WTC11 (cell line): ENCODE data around the gene PCGF3. TPM values are rescaled to one million over a fixed set of nuclear protein-coding genes. Genes with fewer than 3 reads are reported as not detected.

Experiments used
- ATAC-seq: fragments of 200-7000 bp; cut with Tn5 transposase; 2 replicates; pipeline ENCODE4 v1.10.0; 2021; ENCODE audit warnings: mild to moderate bottlenecking, moderate library complexity
- CTCF ChIA-PET: fragments of 300-600 bp; sonication (Branson Sonifier 250); formaldehyde crosslinking; loops from one replicate; lab custom pipeline; 2021; ENCODE audit warnings: antibody characterized with exemption; lab: Charles Lee
- POLR2A ChIA-PET: fragments of 350-600 bp; sonication (Branson Sonifier 250); formaldehyde crosslinking; loops from one replicate; lab custom pipeline; 2021; ENCODE audit warnings: antibody characterized with exemption; lab: Charles Lee
- DNase-seq: peaks from one replicate; pipeline ENCODE4 v3.0.0; 2021; ENCODE audit warnings: low spot score
- H3K27ac Mint-ChIP-seq: 2 replicates; pipeline ENCODE4 v1.8.0; 2021; ENCODE audit warnings: mixed read lengths
- H3K27me3 Mint-ChIP-seq: 2 replicates; pipeline ENCODE4 v1.8.0; 2021; ENCODE audit warnings: low read depth, mild to moderate bottlenecking, moderate library complexity, mixed read lengths
- H3K36me3 Mint-ChIP-seq: 2 replicates; pipeline ENCODE4 v1.8.0; 2021; ENCODE audit warnings: mixed read lengths
- H3K4me1 Mint-ChIP-seq: 2 replicates; pipeline ENCODE4 v1.8.0; 2022; ENCODE audit warnings: mixed read lengths
- H3K4me3 Mint-ChIP-seq: 2 replicates; pipeline ENCODE4 v1.8.0; 2021; ENCODE audit warnings: mild to moderate bottlenecking, moderate library complexity, mixed read lengths
- H3K9me3 Mint-ChIP-seq: 2 replicates; pipeline ENCODE4 v1.8.0; 2021; ENCODE audit warnings: mixed read lengths
- CREB1 ChIP-seq: sonication (generic); formaldehyde crosslinking; IDR thresholded peaks from 2 replicates; pipeline ENCODE4 v1.8.0; 2023; ENCODE audit warnings: mild to moderate bottlenecking, missing genetic modification reagents
- CREM ChIP-seq: sonication (generic); formaldehyde crosslinking; IDR thresholded peaks from 2 replicates; pipeline ENCODE4 v1.8.1; 2022; ENCODE audit warnings: mild to moderate bottlenecking, missing genetic modification reagents, moderate library complexity
- FOXP1 ChIP-seq: sonication (generic); formaldehyde crosslinking; IDR thresholded peaks from 2 replicates; pipeline ENCODE4 v1.8.0; 2022; ENCODE audit warnings: missing genetic modification reagents, mild to moderate bottlenecking, moderate library complexity, borderline replicate concordance
- IRF2 ChIP-seq: sonication (generic); formaldehyde crosslinking; IDR thresholded peaks from 2 replicates; pipeline ENCODE4 v1.8.0; 2022; ENCODE audit warnings: low read depth, missing genetic modification reagents, borderline replicate concordance
- MXD4 ChIP-seq: fragments of 250-450 bp; sonication (Bioruptor Pico); IDR thresholded peaks from 2 replicates; pipeline ENCODE4 v1.8.0; 2021; ENCODE audit warnings: mild to moderate bottlenecking, moderate library complexity, borderline replicate concordance
- NFATC4 ChIP-seq: fragments of 250-450 bp; sonication (Bioruptor Pico); IDR thresholded peaks from 2 replicates; pipeline ENCODE4 v1.9.0; 2021; ENCODE audit warnings: mild to moderate bottlenecking
- NFYB ChIP-seq: sonication (generic); formaldehyde crosslinking; conservative IDR thresholded peaks from 2 replicates; pipeline ENCODE4 v1.8.0; 2022; ENCODE audit warnings: low read depth, missing genetic modification reagents
- RELA ChIP-seq: sonication (generic); formaldehyde crosslinking; IDR thresholded peaks from 2 replicates; pipeline ENCODE4 v1.8.1; 2022; ENCODE audit warnings: missing genetic modification reagents, mild to moderate bottlenecking, borderline replicate concordance
- SMAD3 ChIP-seq: sonication (generic); formaldehyde crosslinking; IDR thresholded peaks from 2 replicates; pipeline ENCODE4 v1.8.0; 2022; ENCODE audit warnings: missing genetic modification reagents, mild to moderate bottlenecking, borderline replicate concordance
- SP1 ChIP-seq: sonication (generic); formaldehyde crosslinking; conservative IDR thresholded peaks from 2 replicates; pipeline ENCODE4 v1.8.1; 2022; ENCODE audit warnings: missing genetic modification reagents
- TEAD4 ChIP-seq: sonication (generic); formaldehyde crosslinking; IDR thresholded peaks from 2 replicates; pipeline ENCODE4 v1.8.0; 2022; ENCODE audit warnings: mild to moderate bottlenecking, missing genetic modification reagents
- ZNF416 ChIP-seq: fragments of 250-450 bp; sonication (Bioruptor Pico); IDR thresholded peaks from 2 replicates; pipeline ENCODE4 v1.9.0; 2021; ENCODE audit warnings: mild to moderate bottlenecking, inconsistent platforms
- total RNA-seq: library from RNA; stranded (reverse); gene quantifications from 3 replicates; pipeline ENCODE4 v1.2.3, GENCODE V29; 2021
- TF ChIP-seq, protein P1 (sequence below): fragments of 250-450 bp; sonication (Bioruptor Pico); IDR thresholded peaks from 2 replicates; pipeline ENCODE4 v1.9.0; 2021; ENCODE audit warnings: mild to moderate bottlenecking
- TF ChIP-seq, protein P2 (sequence below): sonication (generic); formaldehyde crosslinking; IDR thresholded peaks from 2 replicates; pipeline ENCODE4 v1.8.0; 2023; ENCODE audit warnings: missing genetic modification reagents, mild to moderate bottlenecking, borderline replicate concordance
- TF ChIP-seq, protein P3 (sequence below): sonication (generic); formaldehyde crosslinking; IDR thresholded peaks from 2 replicates; pipeline ENCODE4 v1.8.1; 2023; ENCODE audit warnings: mild to moderate bottlenecking, missing genetic modification reagents, moderate library complexity

The PCGF3 gene
- total RNA-seq, 1 experiment from 2014 or later: 65.7 TPM

DNA sequence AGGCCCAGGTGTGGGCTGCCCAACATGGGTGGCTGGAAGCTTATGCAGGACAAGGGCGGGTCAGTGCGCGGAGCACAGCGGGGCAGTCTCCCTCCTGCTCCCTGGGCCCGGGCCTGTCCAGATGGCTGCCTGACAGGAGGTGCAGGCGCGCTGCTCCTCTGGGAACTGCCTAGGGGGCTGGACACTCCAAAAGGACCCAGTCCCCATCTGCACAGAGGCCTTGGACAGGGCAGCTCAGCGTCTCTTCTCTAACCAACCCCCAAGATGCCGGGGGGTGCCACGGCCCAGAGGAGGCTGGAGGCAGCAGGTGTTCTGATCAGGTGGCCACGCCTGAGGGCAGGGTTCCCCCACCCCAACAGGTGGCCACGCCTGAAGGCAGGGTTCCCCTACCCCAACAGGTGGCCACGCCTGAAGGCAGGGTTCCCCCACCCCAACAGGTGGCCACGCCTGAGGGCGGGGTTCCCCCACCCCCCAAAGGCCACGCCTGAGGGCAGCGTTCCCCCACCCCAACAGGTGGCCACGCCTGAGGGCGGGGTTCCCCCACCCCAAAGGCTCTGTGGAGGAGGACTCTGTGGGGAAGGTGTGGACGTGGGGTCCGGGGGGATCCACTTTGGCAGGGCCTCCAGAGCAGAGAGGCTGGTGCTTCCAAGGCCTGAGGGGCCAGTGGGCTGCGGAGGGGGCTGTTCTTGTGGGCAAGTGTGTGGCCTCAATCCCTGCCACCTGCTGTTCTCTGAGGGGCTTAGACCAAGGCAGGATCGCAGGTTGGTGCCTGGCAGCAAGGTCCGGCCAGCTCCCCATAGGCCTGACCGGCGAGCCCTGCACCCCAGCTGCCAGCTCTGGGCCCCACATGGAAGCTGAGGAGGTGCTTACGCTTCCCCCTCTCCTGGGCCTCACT lies 84.2 kb downstream of the PCGF3 start (continued):
- TF ChIP-seq, protein P1, sequence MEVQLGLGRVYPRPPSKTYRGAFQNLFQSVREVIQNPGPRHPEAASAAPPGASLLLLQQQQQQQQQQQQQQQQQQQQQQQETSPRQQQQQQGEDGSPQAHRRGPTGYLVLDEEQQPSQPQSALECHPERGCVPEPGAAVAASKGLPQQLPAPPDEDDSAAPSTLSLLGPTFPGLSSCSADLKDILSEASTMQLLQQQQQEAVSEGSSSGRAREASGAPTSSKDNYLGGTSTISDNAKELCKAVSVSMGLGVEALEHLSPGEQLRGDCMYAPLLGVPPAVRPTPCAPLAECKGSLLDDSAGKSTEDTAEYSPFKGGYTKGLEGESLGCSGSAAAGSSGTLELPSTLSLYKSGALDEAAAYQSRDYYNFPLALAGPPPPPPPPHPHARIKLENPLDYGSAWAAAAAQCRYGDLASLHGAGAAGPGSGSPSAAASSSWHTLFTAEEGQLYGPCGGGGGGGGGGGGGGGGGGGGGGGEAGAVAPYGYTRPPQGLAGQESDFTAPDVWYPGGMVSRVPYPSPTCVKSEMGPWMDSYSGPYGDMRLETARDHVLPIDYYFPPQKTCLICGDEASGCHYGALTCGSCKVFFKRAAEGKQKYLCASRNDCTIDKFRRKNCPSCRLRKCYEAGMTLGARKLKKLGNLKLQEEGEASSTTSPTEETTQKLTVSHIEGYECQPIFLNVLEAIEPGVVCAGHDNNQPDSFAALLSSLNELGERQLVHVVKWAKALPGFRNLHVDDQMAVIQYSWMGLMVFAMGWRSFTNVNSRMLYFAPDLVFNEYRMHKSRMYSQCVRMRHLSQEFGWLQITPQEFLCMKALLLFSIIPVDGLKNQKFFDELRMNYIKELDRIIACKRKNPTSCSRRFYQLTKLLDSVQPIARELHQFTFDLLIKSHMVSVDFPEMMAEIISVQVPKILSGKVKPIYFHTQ (CRISPR knock-in tag): no peak
- no peak for TF ChIP-seq ZNF416
- TF ChIP-seq, all 79 proteins: peak for 0

DNA sequence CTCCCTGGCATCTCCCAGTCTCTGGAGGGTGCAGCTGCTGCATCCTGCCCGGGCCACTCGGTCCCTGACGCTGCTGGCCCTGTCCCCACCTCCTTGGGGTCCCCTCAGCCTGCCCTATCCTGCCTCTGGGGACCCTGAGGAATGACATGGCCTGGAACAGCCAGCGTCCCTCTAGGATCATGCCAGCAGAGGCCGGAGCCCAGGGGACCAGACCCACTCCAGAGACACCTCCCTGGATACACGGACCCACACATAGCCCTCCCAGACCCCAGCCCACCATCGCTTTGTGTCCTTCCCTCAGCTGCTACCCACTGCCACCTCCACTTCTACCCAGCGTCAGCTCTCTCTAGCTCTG lies 84.8 kb downstream of the PCGF3 start:
- no peak overlapping the region for H3K4me3 Mint-ChIP-seq
- H3K27me3 Mint-ChIP-seq: peaks cover 65% of the 10 kb centered on the region
- TF ChIP-seq IRF2 (CRISPR knock-in tag) (no peak), RELA (CRISPR knock-in tag) (no peak), NFATC4 (CRISPR knock-in tag) (no peak), FOXP1 (CRISPR knock-in tag) (no peak), MXD4 (no peak), CREM (CRISPR knock-in tag) (no peak), NFYB (CRISPR knock-in tag) (no peak), TEAD4 (CRISPR knock-in tag) (no peak), CREB1 (CRISPR knock-in tag) (no peak), SMAD3 (CRISPR knock-in tag) (no peak), SP1 (CRISPR knock-in tag) (no peak)
- TF ChIP-seq, protein P2, sequence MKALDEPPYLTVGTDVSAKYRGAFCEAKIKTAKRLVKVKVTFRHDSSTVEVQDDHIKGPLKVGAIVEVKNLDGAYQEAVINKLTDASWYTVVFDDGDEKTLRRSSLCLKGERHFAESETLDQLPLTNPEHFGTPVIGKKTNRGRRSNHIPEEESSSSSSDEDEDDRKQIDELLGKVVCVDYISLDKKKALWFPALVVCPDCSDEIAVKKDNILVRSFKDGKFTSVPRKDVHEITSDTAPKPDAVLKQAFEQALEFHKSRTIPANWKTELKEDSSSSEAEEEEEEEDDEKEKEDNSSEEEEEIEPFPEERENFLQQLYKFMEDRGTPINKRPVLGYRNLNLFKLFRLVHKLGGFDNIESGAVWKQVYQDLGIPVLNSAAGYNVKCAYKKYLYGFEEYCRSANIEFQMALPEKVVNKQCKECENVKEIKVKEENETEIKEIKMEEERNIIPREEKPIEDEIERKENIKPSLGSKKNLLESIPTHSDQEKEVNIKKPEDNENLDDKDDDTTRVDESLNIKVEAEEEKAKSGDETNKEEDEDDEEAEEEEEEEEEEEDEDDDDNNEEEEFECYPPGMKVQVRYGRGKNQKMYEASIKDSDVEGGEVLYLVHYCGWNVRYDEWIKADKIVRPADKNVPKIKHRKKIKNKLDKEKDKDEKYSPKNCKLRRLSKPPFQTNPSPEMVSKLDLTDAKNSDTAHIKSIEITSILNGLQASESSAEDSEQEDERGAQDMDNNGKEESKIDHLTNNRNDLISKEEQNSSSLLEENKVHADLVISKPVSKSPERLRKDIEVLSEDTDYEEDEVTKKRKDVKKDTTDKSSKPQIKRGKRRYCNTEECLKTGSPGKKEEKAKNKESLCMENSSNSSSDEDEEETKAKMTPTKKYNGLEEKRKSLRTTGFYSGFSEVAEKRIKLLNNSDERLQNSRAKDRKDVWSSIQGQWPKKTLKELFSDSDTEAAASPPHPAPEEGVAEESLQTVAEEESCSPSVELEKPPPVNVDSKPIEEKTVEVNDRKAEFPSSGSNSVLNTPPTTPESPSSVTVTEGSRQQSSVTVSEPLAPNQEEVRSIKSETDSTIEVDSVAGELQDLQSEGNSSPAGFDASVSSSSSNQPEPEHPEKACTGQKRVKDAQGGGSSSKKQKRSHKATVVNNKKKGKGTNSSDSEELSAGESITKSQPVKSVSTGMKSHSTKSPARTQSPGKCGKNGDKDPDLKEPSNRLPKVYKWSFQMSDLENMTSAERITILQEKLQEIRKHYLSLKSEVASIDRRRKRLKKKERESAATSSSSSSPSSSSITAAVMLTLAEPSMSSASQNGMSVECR (CRISPR knock-in tag): no peak
- TF ChIP-seq, protein P3, sequence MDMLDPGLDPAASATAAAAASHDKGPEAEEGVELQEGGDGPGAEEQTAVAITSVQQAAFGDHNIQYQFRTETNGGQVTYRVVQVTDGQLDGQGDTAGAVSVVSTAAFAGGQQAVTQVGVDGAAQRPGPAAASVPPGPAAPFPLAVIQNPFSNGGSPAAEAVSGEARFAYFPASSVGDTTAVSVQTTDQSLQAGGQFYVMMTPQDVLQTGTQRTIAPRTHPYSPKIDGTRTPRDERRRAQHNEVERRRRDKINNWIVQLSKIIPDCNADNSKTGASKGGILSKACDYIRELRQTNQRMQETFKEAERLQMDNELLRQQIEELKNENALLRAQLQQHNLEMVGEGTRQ (CRISPR knock-in tag): no peak
- TF ChIP-seq, all 79 proteins: peak for 0
- ATAC-seq (no peak), DNase-seq (no peak)
- no peak overlapping the region for H3K27ac Mint-ChIP-seq
- H3K36me3 Mint-ChIP-seq: no peaks in the 10 kb centered on the region
- peaks cover 26% of the 10 kb centered on the region for H3K4me1 Mint-ChIP-seq
- ChIA-PET POLR2A (no interaction called here), CTCF (no interaction called here)
- H3K9me3 Mint-ChIP-seq: no peaks in the 10 kb centered on the region
